A549 treated with CORT108297 at 1 μM for 4 hours (cell line): ENCODE measurements around the gene MOB2. TPM values are rescaled to one million over a fixed set of nuclear protein-coding genes. Genes with fewer than 3 reads are reported as not detected.

ENCODE experiments used
- total RNA-seq: library from RNA; stranded (reverse); fragments of 200-300 nt; extraction: Qiagen RNA extraction; gene quantifications from 5 replicates; pipeline ENCODE4 v1.2.3, GENCODE V29; 2022

Gene MOB2, protein sequence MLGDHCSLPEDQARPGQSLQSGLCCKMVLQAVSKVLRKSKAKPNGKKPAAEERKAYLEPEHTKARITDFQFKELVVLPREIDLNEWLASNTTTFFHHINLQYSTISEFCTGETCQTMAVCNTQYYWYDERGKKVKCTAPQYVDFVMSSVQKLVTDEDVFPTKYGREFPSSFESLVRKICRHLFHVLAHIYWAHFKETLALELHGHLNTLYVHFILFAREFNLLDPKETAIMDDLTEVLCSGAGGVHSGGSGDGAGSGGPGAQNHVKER
- total RNA-seq = 38.4 to 47.8 TPM (median 46.6 TPM) in 5 replicates

DNA sequence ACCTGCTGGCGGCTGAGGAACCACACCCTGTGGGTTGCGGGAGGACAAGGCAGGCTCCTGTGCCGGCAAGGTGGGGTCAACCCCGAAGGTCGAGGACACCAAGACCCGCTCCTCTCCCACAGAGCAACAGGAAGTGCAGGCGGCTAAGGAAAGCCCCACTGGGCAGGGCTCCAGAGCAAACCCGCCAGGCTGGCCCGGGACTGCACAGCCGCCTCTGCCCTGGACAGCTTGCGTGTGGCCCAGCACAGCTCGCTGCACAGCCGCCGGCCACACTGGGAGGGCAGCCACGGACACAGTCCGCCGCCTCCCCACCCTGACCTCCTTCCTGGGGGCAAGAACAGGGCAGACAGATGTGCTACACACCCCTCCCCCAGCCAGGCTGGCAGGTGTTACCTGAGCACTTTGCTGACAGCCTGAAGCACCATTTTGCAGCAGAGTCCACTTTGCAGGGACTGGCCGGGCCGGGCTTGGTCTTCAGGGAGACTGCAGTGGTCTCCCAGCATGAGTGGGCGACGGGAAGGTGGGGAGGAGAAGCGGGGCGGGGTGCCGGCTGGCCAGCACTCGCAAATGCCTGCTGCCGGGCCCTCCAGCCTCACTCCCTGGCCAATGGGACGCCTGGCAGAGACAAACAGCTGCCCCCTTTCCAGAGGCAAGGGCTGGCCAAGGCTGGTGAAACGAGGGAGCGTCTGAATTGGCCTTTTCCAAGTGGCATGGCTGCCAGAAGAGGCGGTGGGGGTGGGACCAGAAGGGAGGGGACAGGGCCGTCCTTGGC, at the start of gene MOB2:
Gene MOB2 (minus strand): TSS at position 726 of the 772 bp plus-strand sequence. CDS start 223 bp downstream, at position 503.

Other genes with a start within 250 kb of the MOB2 start
- gene TOLLIP, start 177.1 kb downstream of the MOB2 start, total RNA-seq = 39.2 to 59.0 TPM (median 55.0 TPM) in 5 replicates
- 5.4 to 8.3 TPM (median 6.9 TPM) in 5 replicates for gene BRSK2, start 96.8 kb downstream of the MOB2 start, total RNA-seq
- 1.2 to 2.5 TPM (median 1.3 TPM) in 5 replicates for gene DUSP8, start 85.5 kb upstream of the MOB2 start, total RNA-seq
- gene KRTAP5-1, start 98.5 kb upstream of the MOB2 start, total RNA-seq = not detected in 5 replicates
- not detected in 5 replicates for gene KRTAP5-2, start 111.5 kb upstream of the MOB2 start, total RNA-seq
- not detected in 5 replicates for gene KRTAP5-3, start 121.7 kb upstream of the MOB2 start, total RNA-seq
- not detected in 5 replicates for gene KRTAP5-4, start 135.4 kb upstream of the MOB2 start, total RNA-seq
- not detected in 5 replicates for gene KRTAP5-5, start 143.0 kb upstream of the MOB2 start, total RNA-seq
- gene KRTAP5-6, start 210.4 kb upstream of the MOB2 start, total RNA-seq = not detected in 5 replicates